GM12878 (cell line): ENCODE results near the gene H6PD. TPM values are rescaled to one million over a fixed set of nuclear protein-coding genes. Genes with fewer than 3 reads are reported as not detected.

Experiments
- JUND ChIP-seq: IDR thresholded peaks from 2 replicates; pipeline ENCODE4 v1.6.1; 2012; ENCODE audit warnings: low read depth, mild to moderate bottlenecking, low read length, improper control_type of control experiment, moderate library complexity
- MTA2 ChIP-seq: fragments of 450-650 bp; IDR thresholded peaks from 2 replicates; pipeline ENCODE4 v1.6.1; 2016; ENCODE audit warnings: low read depth, mild to moderate bottlenecking, moderate library complexity
- MXI1 ChIP-seq: fragments of 150-350 bp; IDR thresholded peaks from 2 replicates; pipeline ENCODE4 v1.6.1; 2011; ENCODE audit warnings: low read depth, mild to moderate bottlenecking, inconsistent platforms, low read length, improper control_type of control experiment
- SIN3A ChIP-seq: IDR thresholded peaks from 2 replicates; pipeline ENCODE4 v1.6.1; 2012; ENCODE audit warnings: low read depth, low read length, improper control_type of control experiment
- TAF1 ChIP-seq: IDR thresholded peaks from 2 replicates; pipeline ENCODE4 v1.6.1; 2011; ENCODE audit warnings: mild to moderate bottlenecking, low read depth, low read length, borderline replicate concordance
- polyA plus RNA-seq, 11 experiments: library from polyadenylated mRNA; depleted of rRNA in 4 of 11; unstranded in 6 of 11; stranded (reverse) in 5 of 11; fragments of >200 nt; fragmentation: Nextera tagmentation in 4 of 11; fragmentation: Illumina TruSeq in 1 of 11; extraction: Ambion mirVana in 4 of 11; extraction: Trizol in 1 of 11; gene quantifications; 1 replicate in 1 of 11; 2 replicates in 10 of 11; pipeline versions ENCODE4 v1.2.1 to v1.2.3, GENCODE V29; 2011 to 2016; ENCODE audit warnings: inconsistent platforms in 2 of 11, missing spikeins in 2 of 11, low read depth in 1 of 11
- total RNA-seq, 4 experiments: library from RNA; depleted of rRNA in 3 of 4; stranded (reverse); fragments of >200 nt in 3 of 4; fragmentation: Illumina TruSeq in 1 of 4; extraction: Trizol in 1 of 4; gene quantifications; 2 replicates each; pipeline versions ENCODE4 v1.2.1 to v1.2.3, GENCODE V29; 2013 to 2021
- TF ChIP-seq, protein P1 (sequence below): fragments of 450-650 bp; formaldehyde crosslinking; IDR thresholded peaks from 2 replicates; pipeline ENCODE4 v1.4.0; 2022; ENCODE audit warnings: mild to moderate bottlenecking, moderate library complexity
- TF ChIP-seq, protein P2 (sequence below): IDR thresholded peaks from 2 replicates; pipeline ENCODE4 v1.6.1; 2012; ENCODE audit warnings: low read depth, low read length, improper control_type of control experiment

Gene H6PD
- total and polyA plus RNA-seq, 10 of the 15 experiments (the other 5 are each of a cell fraction or from before 2014, with no cell fraction given) = 1.2 to 20.7 (median 7.7) TPM

DNA sequence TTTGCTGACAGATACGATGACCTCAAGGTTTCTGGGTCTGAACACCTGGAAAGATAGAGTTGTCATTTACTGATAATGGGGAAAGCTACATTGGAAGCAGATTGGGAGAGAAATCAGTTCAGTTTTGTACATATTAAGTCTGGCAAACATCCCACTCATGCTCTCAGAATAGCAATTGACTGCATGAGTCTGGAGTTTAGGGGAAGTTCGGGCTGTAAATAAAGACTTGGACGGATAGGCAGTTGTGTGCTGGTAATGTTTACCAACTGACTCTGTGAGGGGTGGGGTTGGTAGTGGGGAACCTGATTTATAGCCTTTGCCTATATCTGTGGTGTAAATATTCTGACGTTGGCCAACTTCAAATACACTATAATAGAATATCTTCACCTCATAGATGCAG, 4.0 kb downstream of the H6PD start (continued):
- TF ChIP-seq, protein P1, sequence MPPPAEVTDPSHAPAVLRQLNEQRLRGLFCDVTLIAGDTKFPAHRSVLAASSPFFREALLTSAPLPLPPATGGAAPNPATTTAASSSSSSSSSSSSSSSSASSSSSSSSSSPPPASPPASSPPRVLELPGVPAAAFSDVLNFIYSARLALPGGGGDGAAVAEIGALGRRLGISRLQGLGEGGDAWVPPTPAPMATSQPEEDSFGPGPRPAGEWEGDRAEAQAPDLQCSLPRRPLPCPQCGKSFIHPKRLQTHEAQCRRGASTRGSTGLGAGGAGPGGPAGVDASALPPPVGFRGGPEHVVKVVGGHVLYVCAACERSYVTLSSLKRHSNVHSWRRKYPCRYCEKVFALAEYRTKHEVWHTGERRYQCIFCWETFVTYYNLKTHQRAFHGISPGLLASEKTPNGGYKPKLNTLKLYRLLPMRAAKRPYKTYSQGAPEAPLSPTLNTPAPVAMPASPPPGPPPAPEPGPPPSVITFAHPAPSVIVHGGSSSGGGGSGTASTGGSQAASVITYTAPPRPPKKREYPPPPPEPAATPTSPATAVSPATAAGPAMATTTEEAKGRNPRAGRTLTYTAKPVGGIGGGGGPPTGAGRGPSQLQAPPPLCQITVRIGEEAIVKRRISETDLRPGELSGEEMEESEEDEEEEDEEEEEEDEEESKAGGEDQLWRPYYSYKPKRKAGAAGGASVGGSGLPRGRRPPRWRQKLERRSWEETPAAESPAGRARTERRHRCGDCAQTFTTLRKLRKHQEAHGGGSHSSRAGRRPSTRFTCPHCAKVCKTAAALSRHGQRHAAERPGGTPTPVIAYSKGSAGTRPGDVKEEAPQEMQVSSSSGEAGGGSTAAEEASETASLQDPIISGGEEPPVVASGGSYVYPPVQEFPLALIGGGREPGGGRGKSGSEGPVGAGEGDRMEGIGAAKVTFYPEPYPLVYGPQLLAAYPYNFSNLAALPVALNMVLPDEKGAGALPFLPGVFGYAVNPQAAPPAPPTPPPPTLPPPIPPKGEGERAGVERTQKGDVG (CRISPR knock-in tag) = no peak
- TF ChIP-seq MTA2 (no peak), TAF1 (no peak), MXI1 (no peak), SIN3A (no peak), JUND (no peak)
- TF ChIP-seq, protein P2, sequence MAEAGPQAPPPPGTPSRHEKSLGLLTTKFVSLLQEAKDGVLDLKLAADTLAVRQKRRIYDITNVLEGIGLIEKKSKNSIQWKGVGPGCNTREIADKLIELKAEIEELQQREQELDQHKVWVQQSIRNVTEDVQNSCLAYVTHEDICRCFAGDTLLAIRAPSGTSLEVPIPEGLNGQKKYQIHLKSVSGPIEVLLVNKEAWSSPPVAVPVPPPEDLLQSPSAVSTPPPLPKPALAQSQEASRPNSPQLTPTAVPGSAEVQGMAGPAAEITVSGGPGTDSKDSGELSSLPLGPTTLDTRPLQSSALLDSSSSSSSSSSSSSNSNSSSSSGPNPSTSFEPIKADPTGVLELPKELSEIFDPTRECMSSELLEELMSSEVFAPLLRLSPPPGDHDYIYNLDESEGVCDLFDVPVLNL = no peak
